ENCODE results near the gene NUP153. TPM values are rescaled to one million over a fixed set of nuclear protein-coding genes. Genes with fewer than 3 reads are reported as not detected.
"Not testable (repeated sequence)": the region's sequence is repeated elsewhere in the genome, so short reads cannot be mapped to it uniquely, and the experiment has no call there.

Gene NUP153
- total and polyA plus RNA-seq, 9 donors: 14.2 to 43.4 (median 33.4) TPM

DNA sequence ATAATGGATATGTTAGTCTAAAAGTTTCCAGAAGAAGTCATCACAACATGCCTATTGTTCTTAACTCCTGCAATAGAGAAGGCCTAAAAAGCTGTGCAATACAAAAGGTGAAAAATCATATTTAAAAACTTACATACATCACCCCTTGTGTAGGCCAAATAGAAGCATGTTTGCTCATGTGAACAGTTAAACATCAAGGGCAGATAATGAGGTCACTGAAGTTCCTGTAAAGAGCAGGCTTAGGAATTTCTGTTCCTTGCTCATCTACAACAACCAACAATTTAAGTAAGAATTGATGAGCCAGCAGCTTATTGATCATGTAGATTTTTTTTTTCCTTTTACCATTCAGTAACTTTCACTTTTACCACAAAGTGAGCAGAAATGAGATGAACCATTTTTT is 7.5 kb upstream of the NUP153 start:
- Histone ChIP-seq H3K4me3 (no peak overlapping the region), H3K36me3 (no peaks in the 10 kb centered on the region), H3K27me3 (no peaks in the 10 kb centered on the region), H3K4me1 (ENCODE audit: insufficient read depth) (no peaks in the 10 kb centered on the region), H3K27ac (no peak overlapping the region), H3K9me3 (no peaks in the 10 kb centered on the region)
- intact Hi-C loops (cut with DNase I): no loop called here
- DNase-seq: no peak
- no peak for TF ChIP-seq EP300 (IDR thresholded peaks at IDR 0.05)
- TF ChIP-seq, protein P1, sequence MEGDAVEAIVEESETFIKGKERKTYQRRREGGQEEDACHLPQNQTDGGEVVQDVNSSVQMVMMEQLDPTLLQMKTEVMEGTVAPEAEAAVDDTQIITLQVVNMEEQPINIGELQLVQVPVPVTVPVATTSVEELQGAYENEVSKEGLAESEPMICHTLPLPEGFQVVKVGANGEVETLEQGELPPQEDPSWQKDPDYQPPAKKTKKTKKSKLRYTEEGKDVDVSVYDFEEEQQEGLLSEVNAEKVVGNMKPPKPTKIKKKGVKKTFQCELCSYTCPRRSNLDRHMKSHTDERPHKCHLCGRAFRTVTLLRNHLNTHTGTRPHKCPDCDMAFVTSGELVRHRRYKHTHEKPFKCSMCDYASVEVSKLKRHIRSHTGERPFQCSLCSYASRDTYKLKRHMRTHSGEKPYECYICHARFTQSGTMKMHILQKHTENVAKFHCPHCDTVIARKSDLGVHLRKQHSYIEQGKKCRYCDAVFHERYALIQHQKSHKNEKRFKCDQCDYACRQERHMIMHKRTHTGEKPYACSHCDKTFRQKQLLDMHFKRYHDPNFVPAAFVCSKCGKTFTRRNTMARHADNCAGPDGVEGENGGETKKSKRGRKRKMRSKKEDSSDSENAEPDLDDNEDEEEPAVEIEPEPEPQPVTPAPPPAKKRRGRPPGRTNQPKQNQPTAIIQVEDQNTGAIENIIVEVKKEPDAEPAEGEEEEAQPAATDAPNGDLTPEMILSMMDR (IDR thresholded peaks at IDR 0.05): no peak

DNA sequence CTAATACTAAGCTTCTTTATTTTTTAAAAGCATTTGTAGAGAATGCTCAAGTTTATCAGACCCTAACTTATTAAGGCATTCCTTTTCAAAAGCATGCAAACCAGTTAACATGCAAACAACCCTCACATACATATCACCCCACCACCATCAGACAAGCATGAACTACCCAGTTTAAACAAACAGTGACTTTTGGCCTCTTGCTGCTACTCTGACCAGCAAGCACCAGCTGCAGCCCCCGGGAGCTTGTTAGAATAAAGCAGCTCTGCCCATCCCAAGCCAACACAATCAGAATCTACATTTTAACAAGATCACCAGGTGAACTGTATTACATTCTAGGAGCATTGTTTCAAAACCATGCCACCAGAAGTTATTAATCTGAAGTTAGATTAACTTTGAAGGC is 5.9 kb upstream of the NUP153 start:
- Histone ChIP-seq H3K4me3 (no peak overlapping the region), H3K4me1 (ENCODE audit: insufficient read depth) (no peaks in the 10 kb centered on the region), H3K27me3 (no peaks in the 10 kb centered on the region), H3K9me3 (no peaks in the 10 kb centered on the region), H3K36me3 (no peaks in the 10 kb centered on the region), H3K27ac (no peak overlapping the region)
- WGBS, 3 donors: 14 to 27% (median 17%) methylated on average over 1 of the region's 1 CpG
- no peak for DNase-seq
- TF ChIP-seq POLR2A (IDR thresholded peaks at IDR 0.05) (no peak), EP300 (IDR thresholded peaks at IDR 0.05) (no peak)
- TF ChIP-seq, protein P1 (IDR thresholded peaks at IDR 0.05): no peak
- intact Hi-C loops (cut with DNase I): no loop called here

DNA sequence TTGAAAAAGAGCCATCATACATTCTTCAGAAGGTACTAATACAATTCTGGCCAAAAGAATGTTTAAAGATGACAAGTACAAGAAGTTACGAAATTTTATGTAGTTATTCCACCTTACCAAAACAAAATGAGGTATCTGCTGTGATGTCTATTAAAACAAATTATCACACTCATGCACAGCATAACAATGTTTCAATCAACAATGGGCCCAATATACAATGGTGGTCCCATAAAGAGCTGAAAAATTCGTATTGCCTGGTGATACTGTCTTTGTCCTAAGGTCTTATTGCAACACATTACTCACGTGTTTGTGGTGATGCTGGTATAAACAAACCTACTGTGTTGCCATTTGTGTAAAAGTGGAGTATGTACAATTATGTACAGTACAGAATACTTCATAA is 3.6 kb upstream of the NUP153 start:
- Histone ChIP-seq H3K27me3 (no peaks in the 10 kb centered on the region), H3K4me3 (no peak overlapping the region), H3K27ac (no peak overlapping the region), H3K4me1 (ENCODE audit: insufficient read depth) (peaks cover 1% of the 10 kb centered on the region), H3K9me3 (no peaks in the 10 kb centered on the region), H3K36me3 (no peaks in the 10 kb centered on the region)
- no peak for DNase-seq
- TF ChIP-seq POLR2A (IDR thresholded peaks at IDR 0.05): no peak
- TF ChIP-seq, protein P1 (IDR thresholded peaks at IDR 0.05): no peak
- no peak for TF ChIP-seq EP300 (IDR thresholded peaks at IDR 0.05)
- 56 to 70% (median 61%) methylated on average over 3 of the region's 3 CpGs for WGBS, 3 donors
- intact Hi-C loops (cut with DNase I): no loop called here

DNA sequence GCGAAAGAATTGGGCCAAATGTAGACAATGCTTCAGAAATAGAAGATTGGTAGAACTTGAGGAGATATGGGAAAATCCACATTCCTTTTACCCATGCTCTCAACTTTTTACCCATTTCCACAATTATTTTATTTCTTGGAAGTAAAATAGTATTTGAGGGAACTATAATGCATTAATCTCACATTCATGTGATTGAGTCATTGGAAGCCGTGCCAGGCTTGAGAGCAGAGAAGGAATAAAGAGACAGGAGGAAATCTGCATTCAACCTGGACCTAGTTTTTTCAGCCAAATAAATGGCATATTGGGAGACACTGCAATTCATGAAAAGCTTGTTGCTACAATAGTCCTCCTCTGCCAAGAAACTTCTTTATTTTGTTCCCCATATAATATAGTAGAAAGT is 2.8 kb upstream of the NUP153 start:
- WGBS, 3 donors: 91 to 97% (median 93%) methylated on average over 2 of the region's 2 CpGs
- intact Hi-C loops (cut with DNase I): loop anchor here in 2 of 4 donors (5.0 to 10.0 kb wide), 2 partner anchors 105 to 107 kb away; partner anchors contain the start of gene FAM8A1 (in 2 of the 2)
- TF ChIP-seq, protein P1 (IDR thresholded peaks at IDR 0.05): no peak
- no peak for TF ChIP-seq POLR2A (IDR thresholded peaks at IDR 0.05)
- TF ChIP-seq EP300 (IDR thresholded peaks at IDR 0.05): no peak
- Histone ChIP-seq H3K4me3 (no peak overlapping the region), H3K27me3 (no peaks in the 10 kb centered on the region), H3K36me3 (no peaks in the 10 kb centered on the region), H3K4me1 (ENCODE audit: insufficient read depth) (peaks cover 3% of the 10 kb centered on the region), H3K27ac (no peak overlapping the region), H3K9me3 (no peaks in the 10 kb centered on the region)
- no peak for DNase-seq

DNA sequence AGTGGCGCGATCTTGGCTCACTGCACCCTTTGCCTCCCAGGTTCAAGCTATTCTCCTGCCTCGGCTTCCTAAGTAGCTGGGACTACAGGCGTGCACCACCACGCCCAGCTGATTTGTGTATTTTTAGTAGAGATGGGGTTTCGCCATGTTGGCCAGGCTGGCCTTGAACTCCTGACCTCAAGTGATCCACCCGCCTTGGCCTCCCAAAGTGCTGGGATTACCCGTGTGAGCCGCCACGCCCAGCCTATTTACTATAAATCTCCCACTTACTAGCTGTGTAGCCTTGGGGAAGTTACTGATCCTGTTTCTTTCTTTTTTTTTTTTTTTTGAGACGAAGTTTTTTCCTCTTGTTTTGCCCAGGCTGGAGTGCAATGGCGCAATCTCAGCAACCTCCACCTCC is 1.3 kb upstream of the NUP153 start:
- H3K36me3 ChIP-seq; H3K4me3 ChIP-seq; H3K27ac ChIP-seq; H3K4me1 ChIP-seq (ENCODE audit: insufficient read depth); H3K9me3 ChIP-seq; H3K27me3 ChIP-seq: not testable (repeated sequence)
- WGBS, 3 donors: 79 to 83% (median 80%) methylated on average over 12 of the region's 12 CpGs
- intact Hi-C loops (cut with DNase I): loop anchor here in 2 of 4 donors (5.0 to 10.0 kb wide), 2 partner anchors 103 to 106 kb away; partner anchors contain the start of gene FAM8A1 (in 2 of the 2)
- DNase-seq: peak in 1 of 5 donors; percentile 22
